Measurements from ENCODE around the gene MED27.

MED27 gene

DNA sequence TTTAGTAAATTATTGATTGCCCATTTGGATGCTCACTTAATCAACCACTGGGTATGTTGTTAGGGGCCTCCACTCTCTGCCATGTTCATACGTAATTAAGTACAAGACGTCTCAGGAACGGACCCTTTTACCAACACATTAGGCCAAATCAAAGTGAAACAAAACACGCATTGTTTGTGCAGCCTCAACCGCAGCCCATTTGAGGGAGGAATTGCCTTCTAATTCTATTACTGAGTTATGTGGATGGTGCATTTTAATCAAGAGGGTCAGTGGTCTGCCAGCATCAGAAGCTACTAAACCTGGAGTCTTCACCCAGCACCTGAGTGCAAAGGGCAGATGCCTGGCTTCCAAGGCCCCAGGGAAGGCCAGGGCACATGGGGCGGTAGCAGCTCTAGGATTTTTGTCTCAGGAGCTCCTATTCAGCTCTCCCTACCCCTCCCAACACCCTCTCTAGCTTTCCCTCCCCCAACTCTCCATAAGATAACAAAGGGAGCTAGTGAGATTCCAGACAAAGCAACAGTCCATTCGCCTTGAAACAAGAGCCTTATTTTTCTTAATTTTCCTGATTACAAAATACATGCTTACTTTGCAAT is 7.9 kb upstream of the MED27 start:
- Histone ChIP-seq H3K27ac (ENCODE audit: extremely low read depth, low read depth, low read length) (no peak overlapping the region), H3K4me3 (ENCODE audit: low read depth, low read length) (no peak overlapping the region), H3K4me1 (ENCODE audit: control insufficient read depth, insufficient read depth, low read length) (no peaks in the 10 kb centered on the region), H3K36me3 (ENCODE audit: control insufficient read depth in 2 of 2, insufficient read depth in 1 of 2, low read length in 2 of 2) (no peaks in the 10 kb centered on the region), H3K9me3 (ENCODE audit: control insufficient read depth, insufficient read depth, low read depth, low read length) (no peaks in the 10 kb centered on the region)
- CTCF ChIA-PET, result interaction anchor here (0.9 to 1.0 kb wide), 2 partner anchors 30 to 82 kb away, joined by 3 read pairs; no protein-coding TSS in a partner anchor
- POLR2A ChIA-PET, result no interaction called here
- TF ChIP-seq ZNF670 (tag by site-specific recombination; IDR thresholded peaks at IDR 0.05; ENCODE audit: low read depth), result no peak
- no peak for TF ChIP-seq ZNF776 (tag by site-specific recombination; IDR thresholded peaks at IDR 0.05; ENCODE audit: borderline replicate concordance)
- TF ChIP-seq ZNF16 (tag by site-specific recombination; IDR thresholded peaks at IDR 0.05; ENCODE audit: low read depth), result no peak
- TF ChIP-seq ZNF391 (tag by site-specific recombination; IDR thresholded peaks at IDR 0.05; ENCODE audit: borderline replicate concordance, low read depth), result no peak
- TF ChIP-seq ZNF626 (tag by site-specific recombination; IDR thresholded peaks at IDR 0.05), result no peak
- TF ChIP-seq BCL6B (tag by site-specific recombination; IDR thresholded peaks at IDR 0.05), result no peak
- no peak for TF ChIP-seq ZNF473 (tag by site-specific recombination; IDR thresholded peaks at IDR 0.05)
- TF ChIP-seq ZNF645 (tag by site-specific recombination; IDR thresholded peaks at IDR 0.05), result no peak
- no peak for TF ChIP-seq ZNF521 (tag by site-specific recombination; IDR thresholded peaks at IDR 0.05)
- TF ChIP-seq, protein P1, sequence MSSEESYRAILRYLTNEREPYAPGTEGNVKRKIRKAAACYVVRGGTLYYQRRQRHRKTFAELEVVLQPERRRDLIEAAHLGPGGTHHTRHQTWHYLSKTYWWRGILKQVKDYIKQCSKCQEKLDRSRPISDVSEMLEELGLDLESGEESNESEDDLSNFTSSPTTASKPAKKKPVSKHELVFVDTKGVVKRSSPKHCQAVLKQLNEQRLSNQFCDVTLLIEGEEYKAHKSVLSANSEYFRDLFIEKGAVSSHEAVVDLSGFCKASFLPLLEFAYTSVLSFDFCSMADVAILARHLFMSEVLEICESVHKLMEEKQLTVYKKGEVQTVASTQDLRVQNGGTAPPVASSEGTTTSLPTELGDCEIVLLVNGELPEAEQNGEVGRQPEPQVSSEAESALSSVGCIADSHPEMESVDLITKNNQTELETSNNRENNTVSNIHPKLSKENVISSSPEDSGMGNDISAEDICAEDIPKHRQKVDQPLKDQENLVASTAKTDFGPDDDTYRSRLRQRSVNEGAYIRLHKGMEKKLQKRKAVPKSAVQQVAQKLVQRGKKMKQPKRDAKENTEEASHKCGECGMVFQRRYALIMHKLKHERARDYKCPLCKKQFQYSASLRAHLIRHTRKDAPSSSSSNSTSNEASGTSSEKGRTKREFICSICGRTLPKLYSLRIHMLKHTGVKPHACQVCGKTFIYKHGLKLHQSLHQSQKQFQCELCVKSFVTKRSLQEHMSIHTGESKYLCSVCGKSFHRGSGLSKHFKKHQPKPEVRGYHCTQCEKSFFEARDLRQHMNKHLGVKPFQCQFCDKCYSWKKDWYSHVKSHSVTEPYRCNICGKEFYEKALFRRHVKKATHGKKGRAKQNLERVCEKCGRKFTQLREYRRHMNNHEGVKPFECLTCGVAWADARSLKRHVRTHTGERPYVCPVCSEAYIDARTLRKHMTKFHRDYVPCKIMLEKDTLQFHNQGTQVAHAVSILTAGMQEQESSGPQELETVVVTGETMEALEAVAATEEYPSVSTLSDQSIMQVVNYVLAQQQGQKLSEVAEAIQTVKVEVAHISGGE (tag by site-specific recombination; conservative IDR thresholded peaks at IDR 0.05; ENCODE audit: low read depth), result no peak
- no peak for TF ChIP-seq KLF8 (tag by site-specific recombination; IDR thresholded peaks at IDR 0.05)
- TF ChIP-seq ZNF529 (tag by site-specific recombination; IDR thresholded peaks at IDR 0.05; ENCODE audit: insufficient replicate concordance), result no peak

GRCh38 chr9:132082188-132082587 is 2.5 kb upstream of the MED27 start:
- Histone ChIP-seq H3K36me3 (ENCODE audit: control insufficient read depth in 2 of 2, insufficient read depth in 1 of 2, low read length in 2 of 2) (peaks cover 0 to 3% of the 10 kb centered on the region in 2 experiments; a peak in 1 of 3 replicates), H3K9me3 (ENCODE audit: control insufficient read depth, insufficient read depth, low read depth, low read length) (no peaks in the 10 kb centered on the region), H3K4me3 (ENCODE audit: low read depth, low read length) (no peak overlapping the region), H3K27ac (ENCODE audit: extremely low read depth, low read depth, low read length) (no peak overlapping the region), H3K4me1 (ENCODE audit: control insufficient read depth, insufficient read depth, low read length) (peaks cover 6% of the 10 kb centered on the region)
- TF ChIP-seq ZNF211 (tag by site-specific recombination; IDR thresholded peaks at IDR 0.05; ENCODE audit: low read depth) (no peak), ZNF140 (tag by site-specific recombination; IDR thresholded peaks at IDR 0.05) (no peak), KLF1 (tag by site-specific recombination; IDR thresholded peaks at IDR 0.05) (no peak), YY2 (tag by site-specific recombination; IDR thresholded peaks at IDR 0.05) (no peak), ZNF639 (tag by site-specific recombination; IDR thresholded peaks at IDR 0.05) (no peak), ZNF23 (tag by site-specific recombination; IDR thresholded peaks at IDR 0.05; ENCODE audit: borderline replicate concordance) (no peak), ZBTB21 (tag by site-specific recombination; IDR thresholded peaks at IDR 0.05) (no peak), ZNF404 (tag by site-specific recombination; IDR thresholded peaks at IDR 0.05) (no peak), RBAK (tag by site-specific recombination; IDR thresholded peaks at IDR 0.05) (no peak)
- TF ChIP-seq, protein P2, sequence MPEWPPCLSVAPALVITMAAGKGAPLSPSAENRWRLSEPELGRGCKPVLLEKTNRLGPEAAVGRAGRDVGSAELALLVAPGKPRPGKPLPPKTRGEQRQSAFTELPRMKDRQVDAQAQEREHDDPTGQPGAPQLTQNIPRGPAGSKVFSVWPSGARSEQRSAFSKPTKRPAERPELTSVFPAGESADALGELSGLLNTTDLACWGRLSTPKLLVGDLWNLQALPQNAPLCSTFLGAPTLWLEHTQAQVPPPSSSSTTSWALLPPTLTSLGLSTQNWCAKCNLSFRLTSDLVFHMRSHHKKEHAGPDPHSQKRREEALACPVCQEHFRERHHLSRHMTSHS (tag by site-specific recombination; IDR thresholded peaks at IDR 0.05), result no peak
- POLR2A ChIA-PET, result no interaction called here
- CTCF ChIA-PET, result no interaction called here

Data from HEK293 (cell line).